ENCODE data around the gene C7.

Gene C7

DNA sequence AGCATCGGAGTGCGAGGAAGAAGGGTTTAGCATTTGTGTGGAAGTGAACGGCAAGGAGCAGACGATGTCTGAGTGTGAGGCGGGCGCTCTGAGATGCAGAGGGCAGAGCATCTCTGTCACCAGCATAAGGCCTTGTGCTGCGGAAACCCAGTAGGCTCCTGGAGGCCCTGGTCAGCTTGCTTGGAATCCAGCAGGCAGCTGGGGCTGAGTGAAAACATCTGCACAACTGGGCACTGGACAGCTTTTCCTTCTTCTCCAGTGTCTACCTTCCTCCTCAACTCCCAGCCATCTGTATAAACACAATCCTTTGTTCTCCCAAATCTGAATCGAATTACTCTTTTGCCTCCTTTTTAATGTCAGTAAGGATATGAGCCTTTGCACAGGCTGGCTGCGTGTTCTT, 72.1 kb downstream of the C7 start:
- TF ChIP-seq MYC (IDR thresholded peaks at IDR 0.05; ENCODE audit: low read depth, low read length), result no peak
- no peak for TF ChIP-seq POLR2A (IDR thresholded peaks at IDR 0.05; ENCODE audit: extremely low read depth, insufficient read length)
- TF ChIP-seq, protein P1, sequence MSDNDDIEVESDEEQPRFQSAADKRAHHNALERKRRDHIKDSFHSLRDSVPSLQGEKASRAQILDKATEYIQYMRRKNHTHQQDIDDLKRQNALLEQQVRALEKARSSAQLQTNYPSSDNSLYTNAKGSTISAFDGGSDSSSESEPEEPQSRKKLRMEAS (IDR thresholded peaks at IDR 0.05; ENCODE audit: low read depth, low read length), result no peak
- TF ChIP-seq CTCF (IDR thresholded peaks at IDR 0.05; ENCODE audit: low read depth, low read length), result no peak
- no peak overlapping the region for H3K4me3 ChIP-seq (ENCODE audit: low read depth, low read length)
- no peak for DNase-seq (ENCODE audit: low read depth)

- TF ChIP-seq, protein P1 (IDR thresholded peaks at IDR 0.05; ENCODE audit: low read depth, low read length), result no peak
- TF ChIP-seq MYC (IDR thresholded peaks at IDR 0.05; ENCODE audit: low read depth, low read length) (no peak), CTCF (IDR thresholded peaks at IDR 0.05; ENCODE audit: low read depth, low read length) (no peak), POLR2A (IDR thresholded peaks at IDR 0.05; ENCODE audit: extremely low read depth, insufficient read length) (no peak)
- no peak for DNase-seq (ENCODE audit: low read depth)
Measured at GRCh38 chr5:40983781-40984180, 74.5 kb downstream of the C7 start.

GRCh38 chr5:40984884-40985283, 75.6 kb downstream of the C7 start:
- TF ChIP-seq CTCF (IDR thresholded peaks at IDR 0.05; ENCODE audit: low read depth, low read length), result no peak
- no peak overlapping the region for H3K4me3 ChIP-seq (ENCODE audit: low read depth, low read length)
- no peak for DNase-seq (ENCODE audit: low read depth)

More at GRCh38 chr5:40983781-40984180, 74.5 kb downstream of the C7 start:
- H3K4me3 ChIP-seq (ENCODE audit: low read depth, low read length), result no peak overlapping the region

GRCh38 chr5:40985501-40985900, 76.2 kb downstream of the C7 start:
- DNase-seq (ENCODE audit: low read depth), result no peak
- no peak for TF ChIP-seq POLR2A (IDR thresholded peaks at IDR 0.05; ENCODE audit: extremely low read depth, insufficient read length)
- TF ChIP-seq, protein P1 (IDR thresholded peaks at IDR 0.05; ENCODE audit: low read depth, low read length), result no peak
- H3K4me3 ChIP-seq (ENCODE audit: low read depth, low read length), result no peak overlapping the region

GRCh38 chr5:40986666-40987065, 77.4 kb downstream of the C7 start:
- TF ChIP-seq MYC (IDR thresholded peaks at IDR 0.05; ENCODE audit: low read depth, low read length), result no peak
- no peak for TF ChIP-seq CTCF (IDR thresholded peaks at IDR 0.05; ENCODE audit: low read depth, low read length)
- TF ChIP-seq, protein P1 (IDR thresholded peaks at IDR 0.05; ENCODE audit: low read depth, low read length), result no peak
- TF ChIP-seq POLR2A (IDR thresholded peaks at IDR 0.05; ENCODE audit: extremely low read depth, insufficient read length), result no peak
- no peak for DNase-seq (ENCODE audit: low read depth)
- H3K4me3 ChIP-seq (ENCODE audit: low read depth, low read length), result no peak overlapping the region

GRCh38 chr5:40987349-40987748, 78.1 kb downstream of the C7 start:
- no peak overlapping the region for H3K4me3 ChIP-seq (ENCODE audit: low read depth, low read length)
- no peak for DNase-seq (ENCODE audit: low read depth)
- TF ChIP-seq CTCF (IDR thresholded peaks at IDR 0.05; ENCODE audit: low read depth, low read length) (no peak), POLR2A (IDR thresholded peaks at IDR 0.05; ENCODE audit: extremely low read depth, insufficient read length) (no peak), MYC (IDR thresholded peaks at IDR 0.05; ENCODE audit: low read depth, low read length) (no peak)
- TF ChIP-seq, protein P1 (IDR thresholded peaks at IDR 0.05; ENCODE audit: low read depth, low read length), result no peak

All from NB4 (cell line).